ENCODE data around the gene TTYH2.

The TTYH2 gene

DNA sequence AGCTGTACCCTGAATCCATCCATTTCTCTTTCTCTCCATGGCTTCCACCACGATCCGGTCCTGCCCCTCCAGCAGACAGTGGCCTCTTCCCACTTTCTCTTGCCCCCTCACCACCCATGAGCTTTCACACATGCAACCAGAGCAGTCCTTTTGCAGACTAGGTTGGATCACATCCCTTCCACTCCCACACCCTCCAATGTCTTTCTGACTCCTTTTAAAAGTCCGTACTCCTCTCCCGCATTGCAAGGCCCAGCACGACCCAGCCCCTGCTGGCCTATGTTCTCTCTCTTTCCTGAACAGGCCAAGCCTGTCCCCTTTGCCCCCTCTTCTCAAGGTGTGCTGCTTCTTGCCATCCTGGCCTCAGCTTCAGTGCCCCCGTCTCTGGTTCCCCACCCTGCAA is 38.2 kb downstream of the TTYH2 start:
- no peak for DNase-seq (ENCODE audit: low read depth, low spot score)
- in situ Hi-C loops (cut with HindIII; ENCODE audit: low sequenced_read_pairs): no loop called here
- TF ChIP-seq, protein P1, sequence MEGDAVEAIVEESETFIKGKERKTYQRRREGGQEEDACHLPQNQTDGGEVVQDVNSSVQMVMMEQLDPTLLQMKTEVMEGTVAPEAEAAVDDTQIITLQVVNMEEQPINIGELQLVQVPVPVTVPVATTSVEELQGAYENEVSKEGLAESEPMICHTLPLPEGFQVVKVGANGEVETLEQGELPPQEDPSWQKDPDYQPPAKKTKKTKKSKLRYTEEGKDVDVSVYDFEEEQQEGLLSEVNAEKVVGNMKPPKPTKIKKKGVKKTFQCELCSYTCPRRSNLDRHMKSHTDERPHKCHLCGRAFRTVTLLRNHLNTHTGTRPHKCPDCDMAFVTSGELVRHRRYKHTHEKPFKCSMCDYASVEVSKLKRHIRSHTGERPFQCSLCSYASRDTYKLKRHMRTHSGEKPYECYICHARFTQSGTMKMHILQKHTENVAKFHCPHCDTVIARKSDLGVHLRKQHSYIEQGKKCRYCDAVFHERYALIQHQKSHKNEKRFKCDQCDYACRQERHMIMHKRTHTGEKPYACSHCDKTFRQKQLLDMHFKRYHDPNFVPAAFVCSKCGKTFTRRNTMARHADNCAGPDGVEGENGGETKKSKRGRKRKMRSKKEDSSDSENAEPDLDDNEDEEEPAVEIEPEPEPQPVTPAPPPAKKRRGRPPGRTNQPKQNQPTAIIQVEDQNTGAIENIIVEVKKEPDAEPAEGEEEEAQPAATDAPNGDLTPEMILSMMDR (IDR thresholded peaks at IDR 0.05; ENCODE audit: low read depth, low read length): no peak
- H3K4me3 ChIP-seq (ENCODE audit: low read depth, low read length): no peak overlapping the region

DNA sequence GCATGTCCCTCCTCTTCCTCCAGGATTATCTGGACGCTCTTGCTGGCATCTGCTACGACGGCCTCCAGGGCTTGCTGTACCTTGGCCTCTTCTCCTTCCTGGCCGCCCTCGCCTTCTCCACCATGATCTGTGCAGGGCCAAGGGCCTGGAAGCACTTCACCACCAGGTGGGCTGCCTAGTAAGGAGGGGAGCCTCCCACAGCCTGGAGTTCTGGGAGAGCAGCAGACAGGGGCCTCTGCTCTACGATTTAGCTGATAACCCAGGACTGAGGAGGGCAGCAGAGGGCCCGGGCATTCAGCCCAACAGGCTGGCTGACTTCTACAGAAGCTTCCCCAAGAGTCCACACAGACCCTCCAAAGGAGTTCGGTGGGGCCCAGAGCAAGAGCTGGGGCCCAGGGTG is 38.8 kb downstream of the TTYH2 start:
- H3K4me3 ChIP-seq (ENCODE audit: low read depth, low read length): no peak overlapping the region
- DNase-seq (ENCODE audit: low read depth, low spot score): no peak
- in situ Hi-C loops (cut with HindIII; ENCODE audit: low sequenced_read_pairs): no loop called here
- TF ChIP-seq, protein P1 (IDR thresholded peaks at IDR 0.05; ENCODE audit: low read depth, low read length): no peak

DNA sequence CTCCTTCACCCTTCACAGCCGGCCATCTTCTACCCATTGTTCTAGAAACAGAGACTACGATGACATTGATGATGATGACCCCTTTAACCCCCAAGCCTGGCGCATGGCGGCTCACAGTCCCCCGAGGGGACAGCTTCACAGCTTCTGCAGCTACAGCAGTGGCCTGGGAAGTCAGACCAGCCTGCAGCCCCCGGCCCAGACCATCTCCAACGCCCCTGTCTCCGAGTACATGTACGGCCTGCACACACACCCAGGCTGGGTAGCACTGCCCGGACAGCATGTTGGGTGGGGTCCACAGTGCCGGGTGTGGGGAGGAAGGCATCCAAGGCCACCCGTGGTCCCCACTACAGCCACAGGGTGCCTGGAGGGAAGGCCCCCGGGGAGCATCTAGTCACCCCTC is 39.7 kb downstream of the TTYH2 start:
- H3K4me3 ChIP-seq (ENCODE audit: low read depth, low read length): no peak overlapping the region
- in situ Hi-C loops (cut with HindIII; ENCODE audit: low sequenced_read_pairs): no loop called here
- no peak for DNase-seq (ENCODE audit: low read depth, low spot score)
- TF ChIP-seq, protein P1 (IDR thresholded peaks at IDR 0.05; ENCODE audit: low read depth, low read length): no peak

DNA sequence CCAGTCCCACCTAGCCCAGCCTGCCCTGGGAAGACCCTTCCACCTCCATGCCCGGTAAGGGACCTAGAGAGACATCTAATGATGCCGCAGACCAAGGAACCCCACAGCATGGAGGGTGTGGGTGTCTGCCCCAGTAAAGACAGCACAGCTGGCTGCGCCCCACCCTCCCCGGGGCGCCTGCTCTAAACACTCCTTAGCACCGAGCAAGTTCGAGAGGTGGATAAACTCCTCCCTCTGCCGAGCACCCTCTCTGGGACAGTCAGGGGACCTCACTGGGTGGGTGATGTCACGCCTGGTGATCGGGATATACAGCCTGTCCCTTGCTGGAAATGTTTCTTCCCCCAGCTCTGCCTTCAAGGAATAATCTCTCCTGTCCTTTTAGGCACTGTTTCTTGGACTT is 43.9 kb downstream of the TTYH2 start:
- in situ Hi-C loops (cut with HindIII; ENCODE audit: low sequenced_read_pairs): no loop called here
- TF ChIP-seq, protein P1 (IDR thresholded peaks at IDR 0.05; ENCODE audit: low read depth, low read length): no peak
- DNase-seq (ENCODE audit: low read depth, low spot score): no peak
- no peak overlapping the region for H3K4me3 ChIP-seq (ENCODE audit: low read depth, low read length)

DNA sequence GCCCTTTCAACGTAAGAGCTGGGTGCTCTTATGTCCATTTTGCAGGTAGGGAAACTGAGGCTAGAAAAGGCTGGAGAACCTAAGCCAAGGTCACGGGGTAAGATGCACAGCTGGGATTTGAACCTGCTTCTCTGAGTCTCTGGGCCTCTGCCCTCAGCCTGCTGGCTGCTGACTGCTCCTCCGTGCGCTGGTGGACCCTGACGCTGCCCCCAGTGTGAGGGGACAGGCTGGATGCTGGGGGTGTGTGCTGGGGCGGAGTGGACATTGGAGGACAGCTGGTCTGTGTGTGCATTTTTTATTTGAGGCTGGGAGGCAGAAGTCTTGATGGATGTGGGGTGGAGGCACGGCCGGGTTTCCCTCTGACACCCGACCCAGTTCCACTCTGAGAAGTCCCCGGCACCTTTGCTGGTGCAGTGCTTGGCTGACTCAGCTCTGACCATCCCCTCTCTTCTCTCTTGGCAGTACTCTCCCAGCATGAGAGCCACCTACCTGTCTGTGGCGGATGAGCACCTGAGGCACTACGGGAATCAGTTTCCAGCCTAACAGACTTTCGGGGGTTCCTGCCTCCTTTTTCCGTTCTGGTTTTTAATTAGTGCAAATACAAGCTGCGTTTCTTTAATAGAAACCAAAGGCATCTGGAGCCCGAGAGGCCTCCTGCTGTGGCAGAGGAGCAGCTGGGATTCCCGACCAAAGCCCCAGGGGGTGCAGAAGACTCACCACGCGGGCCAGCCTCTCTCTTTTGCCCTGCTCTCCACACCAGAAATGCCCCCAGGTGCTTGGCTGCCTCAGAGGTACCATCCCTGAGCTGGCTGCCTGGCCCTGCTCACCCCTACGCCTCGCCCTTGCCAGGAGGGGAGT is 46.5 kb downstream of the TTYH2 start:
- DNase-seq (ENCODE audit: low read depth, low spot score): no peak
- TF ChIP-seq, protein P1 (IDR thresholded peaks at IDR 0.05; ENCODE audit: low read depth, low read length): no peak
- in situ Hi-C loops (cut with HindIII; ENCODE audit: low sequenced_read_pairs): no loop called here
- no peak overlapping the region for H3K4me3 ChIP-seq (ENCODE audit: low read depth, low read length)

DNA sequence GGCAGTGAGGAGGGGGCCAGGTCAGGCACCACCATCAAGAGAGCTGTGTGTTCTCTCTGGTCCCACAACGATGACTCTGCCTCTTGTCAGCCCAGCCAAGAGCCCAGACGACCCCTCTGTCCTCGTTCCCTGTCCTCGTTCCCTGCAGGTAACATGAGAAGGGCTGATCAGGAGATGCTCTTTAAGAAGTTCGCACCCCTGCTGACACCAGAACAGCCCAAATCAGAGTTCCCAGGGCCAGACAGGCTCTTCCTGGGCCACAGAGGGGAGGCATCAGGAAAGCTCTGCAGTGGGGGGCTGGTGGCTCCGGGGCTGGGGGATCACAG is 47.1 kb downstream of the TTYH2 start:
- in situ Hi-C loops (cut with HindIII; ENCODE audit: low sequenced_read_pairs): no loop called here
- H3K4me3 ChIP-seq (ENCODE audit: low read depth, low read length): no peak overlapping the region
- TF ChIP-seq, protein P1 (IDR thresholded peaks at IDR 0.05; ENCODE audit: low read depth, low read length): no peak
- no peak for DNase-seq (ENCODE audit: low read depth, low spot score)

Data from astrocyte of the spinal cord (primary cell).